Measurements from ENCODE around the gene ITPR2.
A peak's percentile ranks its signal among the peaks of the same experiment; 100 is the strongest.

GRCh38 chr12:26309634-26310033 is 523.4 kb downstream of the ITPR2 start:
- TF ChIP-seq CTCF (conservative IDR thresholded peaks at IDR 0.05; ENCODE audit: low read depth, low read length) (peak; percentile 35; the same call in 1 of the 2 replicates), EZH2phosphoT487 (IDR thresholded peaks at IDR 0.05; ENCODE audit: borderline replicate concordance, low read length) (no peak), EZH2 (IDR thresholded peaks at IDR 0.05; ENCODE audit: low read length, unreplicated experiment) (no peak)

Measured in PC-3 (cell line).